Spleen (tissue), 11 donors: ENCODE results near the gene CLEC16A. TPM values are rescaled to one million over a fixed set of nuclear protein-coding genes. Genes with fewer than 3 reads are reported as not detected.

Experiments used
- DNase-seq: peaks from one replicate; pipeline ENCODE4 v3.0.0-alpha.2; 2020
- H3K27ac ChIP-seq, 8 donors: fragments of 200-600 bp; sonication (generic) in 7 of 8; 1 replicate in 4 of 8; 2 replicates in 4 of 8; pipeline versions ENCODE4 v1.5.0 to v1.8.0; 2016 to 2021; ENCODE audit warnings: inconsistent platforms in 4 of 8, mild to moderate bottlenecking in 4 of 8, moderate library complexity in 1 of 8
- H3K27me3 ChIP-seq, 7 donors: fragments of 200-600 bp; sonication (generic) in 6 of 7; replicated peaks in 1 of 7; 1 replicate in 4 of 7; 2 replicates in 3 of 7; pipeline versions ENCODE4 v1.5.0 to v1.8.0; 2016 to 2021; ENCODE audit warnings: inconsistent platforms in 3 of 7, mild to moderate bottlenecking in 1 of 7
- H3K36me3 ChIP-seq, 6 donors: fragments of 200-600 bp; sonication (generic) in 5 of 6; 1 replicate in 4 of 6; 2 replicates in 2 of 6; pipeline versions ENCODE4 v1.5.0 to v1.8.0; 2016 to 2021; ENCODE audit warnings: inconsistent platforms in 2 of 6
- H3K4me1 ChIP-seq, 6 donors: fragments of 200-600 bp; sonication (generic) in 5 of 6; 1 replicate in 3 of 6; 2 replicates in 3 of 6; pipeline versions ENCODE4 v1.5.0 to v1.8.0; 2016 to 2021; ENCODE audit warnings: inconsistent platforms in 3 of 6
- H3K4me3 ChIP-seq, 8 donors: fragments of 200-600 bp; sonication (generic) in 7 of 8; 1 replicate in 4 of 8; 2 replicates in 4 of 8; pipeline versions ENCODE4 v1.5.0 to v1.8.0; 2016 to 2021; ENCODE audit warnings: inconsistent platforms in 4 of 8, mild to moderate bottlenecking in 4 of 8, moderate library complexity in 2 of 8
- H3K9me3 ChIP-seq, 8 donors: fragments of 200-600 bp; sonication (generic) in 7 of 8; 1 replicate in 4 of 8; 2 replicates in 4 of 8; pipeline versions ENCODE4 v1.5.0 to v1.8.0; 2016 to 2021; ENCODE audit warnings: inconsistent platforms in 4 of 8
- CTCF ChIP-seq, 11 experiments: fragments of 200-600 bp in 7 of 11; fragments of 450-650 bp in 4 of 11; sonication (generic) in 4 of 11; IDR thresholded peaks in 8 of 11; conservative IDR thresholded peaks in 3 of 11; 1 replicate in 7 of 11; 2 replicates in 4 of 11; pipeline versions ENCODE4 v1.4.0 to v1.8.0; 2016 to 2021; ENCODE audit warnings: antibody characterized with exemption in 11 of 11, inconsistent platforms in 4 of 11, mild to moderate bottlenecking in 1 of 11
- POLR2A ChIP-seq, 3 donors: fragments of 450-650 bp; IDR thresholded peaks; one replicate each; pipeline ENCODE4 v1.5.1; 2017; ENCODE audit warnings: antibody characterized with exemption in 3 of 3, mild to moderate bottlenecking in 1 of 3
- POLR2AphosphoS5 ChIP-seq, 3 donors: sonication (generic); formaldehyde crosslinking; IDR thresholded peaks; one replicate each; pipeline ENCODE4 v1.5.1; 2017; ENCODE audit warnings: antibody characterized with exemption in 3 of 3
- WGBS, 5 donors: extraction: QIAGEN DNeasy Blood & Tissue Kit in 3 of 5; methylation state at CpG; one replicate each; pipeline versions ENCODE4 v1.1.5 to v1.1.7; 2013 to 2018; 5-methylcytosine and 5-hydroxymethylcytosine counted together
- intact Hi-C: fragments of 100-400 bp; cut with DNase I; formaldehyde crosslinking; loops from one replicate; pipeline ENCODE4 v1.15.0; 2023; ENCODE audit warnings: low total_unique reads
- polyA plus RNA-seq, 3 donors: library from polyadenylated mRNA; stranded (reverse); fragments of 200-250 nt; gene quantifications; one replicate each; pipeline ENCODE4 v1.2.1, GENCODE V29; 2013
- total RNA-seq, 7 donors: library from RNA; depleted of rRNA in 3 of 7; stranded (reverse); fragments of >200 nt in 3 of 7; fragmentation: NEBNext Ultra II Directional in 4 of 7; extraction: Animal tissue kit (Norgen Biotek cat#: 25700) in 4 of 7; gene quantifications; one replicate each; pipeline versions ENCODE4 v1.1.0 to v1.2.1, GENCODE V29; 2016 to 2021
- donor health status: healthy with polysubstance abuse.
- donor health status: DM: no; HTN: no; CAD: no; lungs with moderate emphysema.
- donor health status: DM: no; HTN: no; CAD: no.
- donor health status: Bipolar disorder and iron deficiency.
- donor health status: healthy.
- donor health status: DM: no; HTN: no; CAD: no.
- donor health status: DM: yes; HTN: yes; CAD: no.

Gene CLEC16A
- total and polyA plus RNA-seq, 10 donors = 7.3 to 54.6 (median 35.1) TPM

- H3K9me3 ChIP-seq = peaks cover 0 to 45% (median 39%) of the 10 kb centered on the region in 8 donors
- H3K4me1 ChIP-seq = no peaks in the 10 kb centered on the region
- H3K4me3 ChIP-seq = no peak overlapping the region
- DNase-seq = no peak
- intact Hi-C loops = no loop called here
- H3K36me3 ChIP-seq = peaks cover 8 to 98% (median 65%) of the 10 kb centered on the region in 6 donors
- no peak overlapping the region for H3K27ac ChIP-seq
- TF ChIP-seq CTCF (IDR thresholded peaks at IDR 0.05 in 8 of 11, conservative IDR thresholded peaks at IDR 0.05 in 3 of 11) (no peak), POLR2A (IDR thresholded peaks at IDR 0.05) (no peak), POLR2AphosphoS5 (IDR thresholded peaks at IDR 0.05) (no peak)
- H3K27me3 ChIP-seq = no peaks in the 10 kb centered on the region
- 88 to 94% (median 90%) methylated on average over 3 of the region's 3 CpGs for WGBS, 5 donors
Observed at GRCh38 chr16:11023262-11024039, 79.1 kb downstream of the CLEC16A start.

- DNase-seq = no peak
- H3K36me3 ChIP-seq = peaks cover 8 to 100% (median 73%) of the 10 kb centered on the region in 6 donors
- H3K9me3 ChIP-seq = peaks cover 0 to 53% (median 45%) of the 10 kb centered on the region in 8 donors
- intact Hi-C loops = no loop called here
- H3K27me3 ChIP-seq = no peaks in the 10 kb centered on the region
- no peaks in the 10 kb centered on the region for H3K4me1 ChIP-seq
- WGBS, 5 donors = 87 to 97% (median 93%) methylated on average over 9 of the region's 9 CpGs
- TF ChIP-seq CTCF (IDR thresholded peaks at IDR 0.05 in 8 of 11, conservative IDR thresholded peaks at IDR 0.05 in 3 of 11) (no peak), POLR2AphosphoS5 (IDR thresholded peaks at IDR 0.05) (no peak), POLR2A (IDR thresholded peaks at IDR 0.05) (no peak)
- H3K27ac ChIP-seq = no peak overlapping the region
- no peak overlapping the region for H3K4me3 ChIP-seq
Observed at GRCh38 chr16:11024333-11025053, 80.1 kb downstream of the CLEC16A start.

- 77 to 86% (median 82%) methylated on average over 3 of the region's 3 CpGs for WGBS, 5 donors
- no peak for DNase-seq
- H3K4me1 ChIP-seq = no peaks in the 10 kb centered on the region
- no peaks in the 10 kb centered on the region for H3K27me3 ChIP-seq
- H3K9me3 ChIP-seq = peaks cover 0 to 53% (median 45%) of the 10 kb centered on the region in 8 donors
- intact Hi-C loops = no loop called here
- H3K27ac ChIP-seq = no peak overlapping the region
- TF ChIP-seq POLR2AphosphoS5 (IDR thresholded peaks at IDR 0.05) (no peak), POLR2A (IDR thresholded peaks at IDR 0.05) (no peak), CTCF (IDR thresholded peaks at IDR 0.05 in 8 of 11, conservative IDR thresholded peaks at IDR 0.05 in 3 of 11) (no peak)
- no peak overlapping the region for H3K4me3 ChIP-seq
- peaks cover 8 to 100% (median 69%) of the 10 kb centered on the region in 6 donors for H3K36me3 ChIP-seq
Observed at GRCh38 chr16:11025120-11025531, 80.8 kb downstream of the CLEC16A start.

GRCh38 chr16:11029948-11030347, 85.6 kb downstream of the CLEC16A start:
- H3K4me1 ChIP-seq = no peaks in the 10 kb centered on the region
- H3K9me3 ChIP-seq = peaks cover 0 to 44% (median 41%) of the 10 kb centered on the region in 8 donors
- no peak overlapping the region for H3K4me3 ChIP-seq
- TF ChIP-seq POLR2A (IDR thresholded peaks at IDR 0.05) = no peak
- no peak for TF ChIP-seq POLR2AphosphoS5 (IDR thresholded peaks at IDR 0.05)
- no peak for TF ChIP-seq CTCF (IDR thresholded peaks at IDR 0.05 in 8 of 11, conservative IDR thresholded peaks at IDR 0.05 in 3 of 11)
- H3K36me3 ChIP-seq = peaks cover 6 to 100% (median 60%) of the 10 kb centered on the region in 6 donors
- DNase-seq = no peak
- H3K27ac ChIP-seq = no peak overlapping the region
- intact Hi-C loops = no loop called here
- no peaks in the 10 kb centered on the region for H3K27me3 ChIP-seq
